Mesodermal cell (in vitro differentiated cells): Measurements from ENCODE around the gene KTN1. TPM values are rescaled to one million over a fixed set of nuclear protein-coding genes. Genes with fewer than 3 reads are reported as not detected.

Experiments used
- H3K27ac ChIP-seq: 2 replicates; pipeline ENCODE4 v1.7.0; 2013; ENCODE audit warnings: mild to moderate bottlenecking, low read depth, low read length, moderate library complexity; ENCODE audit not compliant: severe bottlenecking
- H3K36me3 ChIP-seq: 2 replicates; pipeline ENCODE4 v1.7.1; 2013; ENCODE audit warnings: mild to moderate bottlenecking, low read length, moderate library complexity; ENCODE audit not compliant: control insufficient read depth, insufficient read depth
- H3K4me1 ChIP-seq: one replicate; pipeline ENCODE4 v1.7.1; 2013; ENCODE audit warnings: mild to moderate bottlenecking, low read length; ENCODE audit not compliant: insufficient read depth, control insufficient read depth, poor library complexity, severe bottlenecking
- H3K4me3 ChIP-seq: 2 replicates; pipeline ENCODE4 v1.7.0; 2013; ENCODE audit warnings: low read length, control low read depth, mild to moderate bottlenecking; ENCODE audit not compliant: insufficient read depth, poor library complexity, severe bottlenecking; ENCODE audit errors: extremely low read depth
- H3K9me3 ChIP-seq: 2 replicates; pipeline ENCODE4 v1.7.1; 2013; ENCODE audit warnings: mild to moderate bottlenecking, low read length, moderate library complexity; ENCODE audit not compliant: control insufficient read depth
- WGBS, 2 experiments: methylation state at CpG; one replicate each; pipeline ENCODE4 v1.1.5; 2013; ENCODE audit warnings: missing lambda C conversion rate in 2 of 2; ENCODE audit not compliant: insufficient coverage in 2 of 2; 5-methylcytosine and 5-hydroxymethylcytosine counted together
- polyA plus RNA-seq, 2 experiments: library from polyadenylated mRNA; stranded (reverse); fragments of 50-300 nt; gene quantifications; one replicate each; pipeline ENCODE4 v1.2.3, GENCODE V29; 2013

Gene KTN1, protein sequence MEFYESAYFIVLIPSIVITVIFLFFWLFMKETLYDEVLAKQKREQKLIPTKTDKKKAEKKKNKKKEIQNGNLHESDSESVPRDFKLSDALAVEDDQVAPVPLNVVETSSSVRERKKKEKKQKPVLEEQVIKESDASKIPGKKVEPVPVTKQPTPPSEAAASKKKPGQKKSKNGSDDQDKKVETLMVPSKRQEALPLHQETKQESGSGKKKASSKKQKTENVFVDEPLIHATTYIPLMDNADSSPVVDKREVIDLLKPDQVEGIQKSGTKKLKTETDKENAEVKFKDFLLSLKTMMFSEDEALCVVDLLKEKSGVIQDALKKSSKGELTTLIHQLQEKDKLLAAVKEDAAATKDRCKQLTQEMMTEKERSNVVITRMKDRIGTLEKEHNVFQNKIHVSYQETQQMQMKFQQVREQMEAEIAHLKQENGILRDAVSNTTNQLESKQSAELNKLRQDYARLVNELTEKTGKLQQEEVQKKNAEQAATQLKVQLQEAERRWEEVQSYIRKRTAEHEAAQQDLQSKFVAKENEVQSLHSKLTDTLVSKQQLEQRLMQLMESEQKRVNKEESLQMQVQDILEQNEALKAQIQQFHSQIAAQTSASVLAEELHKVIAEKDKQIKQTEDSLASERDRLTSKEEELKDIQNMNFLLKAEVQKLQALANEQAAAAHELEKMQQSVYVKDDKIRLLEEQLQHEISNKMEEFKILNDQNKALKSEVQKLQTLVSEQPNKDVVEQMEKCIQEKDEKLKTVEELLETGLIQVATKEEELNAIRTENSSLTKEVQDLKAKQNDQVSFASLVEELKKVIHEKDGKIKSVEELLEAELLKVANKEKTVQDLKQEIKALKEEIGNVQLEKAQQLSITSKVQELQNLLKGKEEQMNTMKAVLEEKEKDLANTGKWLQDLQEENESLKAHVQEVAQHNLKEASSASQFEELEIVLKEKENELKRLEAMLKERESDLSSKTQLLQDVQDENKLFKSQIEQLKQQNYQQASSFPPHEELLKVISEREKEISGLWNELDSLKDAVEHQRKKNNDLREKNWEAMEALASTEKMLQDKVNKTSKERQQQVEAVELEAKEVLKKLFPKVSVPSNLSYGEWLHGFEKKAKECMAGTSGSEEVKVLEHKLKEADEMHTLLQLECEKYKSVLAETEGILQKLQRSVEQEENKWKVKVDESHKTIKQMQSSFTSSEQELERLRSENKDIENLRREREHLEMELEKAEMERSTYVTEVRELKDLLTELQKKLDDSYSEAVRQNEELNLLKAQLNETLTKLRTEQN (N-terminal part only)
- polyA plus RNA-seq (2013, experiment 1 of 2), result 148 TPM
- 189 TPM for polyA plus RNA-seq (2013, experiment 2 of 2)

DNA sequence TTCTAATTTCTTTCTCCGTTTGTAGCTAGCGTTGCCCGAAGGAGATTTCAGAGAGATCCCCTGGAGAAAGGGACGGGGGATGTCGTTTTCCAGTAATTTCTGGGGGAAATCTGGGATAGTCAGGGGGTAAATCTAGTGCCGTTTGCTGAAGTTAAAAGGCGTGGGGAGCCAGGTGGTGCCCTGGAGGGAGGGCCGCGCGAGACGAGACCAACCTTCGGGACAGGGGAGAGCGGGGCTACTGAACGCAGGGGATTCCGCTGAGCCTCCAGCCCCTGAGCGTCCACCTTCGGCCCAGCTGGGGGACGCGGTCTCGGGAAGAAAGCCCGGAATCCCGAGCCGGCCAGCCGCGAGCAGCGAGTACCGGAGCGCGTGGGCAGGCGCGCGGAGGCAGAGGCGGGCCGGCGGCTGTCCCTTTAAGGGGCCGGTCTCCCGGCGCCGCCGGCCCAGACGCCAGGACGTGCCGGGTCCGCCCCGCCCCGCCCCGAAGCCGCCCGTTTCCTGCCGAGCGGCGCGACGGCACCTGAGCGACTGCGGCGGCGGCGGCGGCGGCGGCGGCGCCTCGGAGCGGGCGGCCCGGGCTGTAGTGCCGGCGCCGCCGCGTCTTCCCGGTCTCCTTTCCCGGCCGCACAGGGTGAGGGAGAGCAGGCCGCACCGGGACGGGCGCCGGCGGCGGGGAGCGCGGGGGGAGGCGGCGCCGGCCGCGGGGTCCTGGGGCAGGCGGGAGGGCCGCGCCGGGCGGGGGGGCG is at the start of gene KTN1:
Gene KTN1 (plus strand): TSS at position 484 of the 746 bp plus-strand sequence. CDS start 31,842 bp downstream, outside the sequence.
- Histone ChIP-seq H3K4me1 (peaks cover 25% of the 10 kb centered on the region), H3K9me3 (no peaks in the 10 kb centered on the region), H3K36me3 (peaks cover 11% of the 10 kb centered on the region), H3K27ac (peak within 1 kb of the TSS; percentile 87), H3K4me3 (peak within 1 kb of the TSS; percentile 84)
- WGBS, 2 experiments, result 0% methylated on average over 45 to 76 of the region's 96 CpGs

GRCh38 chr14:55530464-55530863 is 49.5 kb upstream of the KTN1 start:
- Histone ChIP-seq H3K9me3 (no peaks in the 10 kb centered on the region), H3K27ac (no peak overlapping the region), H3K4me3 (no peak overlapping the region), H3K36me3 (no peaks in the 10 kb centered on the region), H3K4me1 (no peaks in the 10 kb centered on the region)
- WGBS, 2 experiments, result 89 to 93% methylated on average over 2 to 3 of the region's 3 CpGs

GRCh38 chr14:55532645-55533344 is 47.2 kb upstream of the KTN1 start:
- no peaks in the 10 kb centered on the region for H3K36me3 ChIP-seq
- H3K4me3 ChIP-seq, result no peak overlapping the region
- H3K4me1 ChIP-seq, result no peaks in the 10 kb centered on the region
- no peak overlapping the region for H3K27ac ChIP-seq
- 78 to 85% methylated on average over 4 of the region's 7 CpGs for WGBS, 2 experiments
- H3K9me3 ChIP-seq, result peaks cover 9% of the 10 kb centered on the region

DNA sequence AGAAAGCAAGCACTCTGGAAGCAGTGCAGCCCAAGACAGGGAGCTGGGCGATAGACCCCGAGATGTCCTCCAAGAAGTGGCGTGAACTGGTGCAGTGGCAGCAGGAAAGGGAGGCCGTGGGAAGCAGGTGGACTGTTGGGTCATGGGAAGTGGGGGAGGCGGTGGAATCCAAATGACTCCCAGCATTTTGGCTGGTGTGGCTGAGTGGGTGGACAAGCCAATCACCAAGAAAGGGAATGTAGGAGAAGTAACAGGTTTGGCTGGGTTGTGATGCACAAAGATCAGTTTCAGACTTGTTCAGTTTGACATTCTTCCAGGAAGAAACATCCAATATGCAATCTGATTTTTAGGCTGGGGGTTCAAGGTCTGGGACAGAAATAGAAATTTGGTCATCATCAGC is 46.0 kb upstream of the KTN1 start:
- Histone ChIP-seq H3K4me3 (no peak overlapping the region), H3K9me3 (peaks cover 9% of the 10 kb centered on the region), H3K36me3 (no peaks in the 10 kb centered on the region), H3K4me1 (no peaks in the 10 kb centered on the region), H3K27ac (no peak overlapping the region)
- WGBS, 2 experiments, result 92% methylated on average over 5 of the region's 5 CpGs

DNA sequence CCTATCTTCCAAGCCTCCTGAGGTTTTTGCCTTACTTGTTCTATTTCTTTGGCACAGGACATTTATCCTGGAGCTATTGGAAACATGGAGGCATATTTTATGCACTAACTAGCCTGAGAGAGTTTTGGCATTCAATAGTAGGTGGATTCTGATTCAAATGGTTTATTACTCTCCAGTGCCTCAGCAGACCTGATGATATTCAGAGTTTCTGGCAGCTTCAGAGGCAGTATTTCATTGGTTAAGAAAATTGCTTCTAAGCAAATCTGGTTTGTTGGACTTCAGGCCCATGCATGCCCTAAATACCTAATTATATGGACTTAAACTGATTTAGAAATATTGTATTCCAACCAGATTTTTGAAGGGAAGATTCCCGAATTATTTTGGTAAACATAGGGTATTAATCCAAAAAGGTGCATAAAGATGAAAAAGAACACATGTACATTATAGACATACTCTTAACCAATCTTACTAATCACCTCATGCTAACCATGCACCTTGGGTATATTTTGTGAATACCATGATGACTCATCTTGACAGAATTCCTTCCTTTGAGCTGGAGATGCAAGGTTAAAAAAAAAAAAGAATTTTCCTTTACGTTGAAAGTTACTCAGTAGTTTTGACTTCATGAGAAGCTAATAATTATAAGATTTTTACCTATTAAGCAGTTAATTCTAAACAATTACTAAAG is 44.3 kb upstream of the KTN1 start:
- no peaks in the 10 kb centered on the region for H3K36me3 ChIP-seq
- H3K4me1 ChIP-seq, result no peaks in the 10 kb centered on the region
- no peak overlapping the region for H3K27ac ChIP-seq
- no peak overlapping the region for H3K4me3 ChIP-seq
- no CpG with 5 or more reads among the region's 2 CpGs for WGBS, 2 experiments
- H3K9me3 ChIP-seq, result peaks cover 9% of the 10 kb centered on the region

DNA sequence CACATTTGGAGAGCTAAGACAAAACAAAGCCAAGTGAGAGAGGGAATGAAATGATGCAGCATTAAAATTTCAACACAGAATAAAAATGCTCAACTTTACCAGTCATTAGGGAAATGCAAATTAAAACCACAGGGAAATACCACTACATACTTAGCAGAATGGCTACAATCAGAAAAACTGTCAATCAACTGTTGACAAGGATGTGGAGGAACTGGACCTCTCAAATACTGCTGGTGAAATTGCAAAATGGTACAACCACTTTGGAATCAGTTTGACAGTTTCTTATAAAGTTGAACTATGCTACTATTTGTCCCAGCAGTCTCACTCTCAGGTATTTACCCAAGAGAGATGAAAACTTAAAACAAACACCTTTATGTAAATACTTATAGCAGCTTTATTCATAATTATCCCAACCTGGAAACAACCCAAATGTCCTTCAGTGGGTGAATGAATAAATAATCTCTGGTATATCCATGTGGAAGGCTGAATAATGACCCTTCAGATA is 43.8 kb upstream of the KTN1 start:
- Histone ChIP-seq H3K4me3 (no peak overlapping the region), H3K36me3 (no peaks in the 10 kb centered on the region), H3K4me1 (no peaks in the 10 kb centered on the region), H3K27ac (no peak overlapping the region), H3K9me3 (peaks cover 9% of the 10 kb centered on the region)

DNA sequence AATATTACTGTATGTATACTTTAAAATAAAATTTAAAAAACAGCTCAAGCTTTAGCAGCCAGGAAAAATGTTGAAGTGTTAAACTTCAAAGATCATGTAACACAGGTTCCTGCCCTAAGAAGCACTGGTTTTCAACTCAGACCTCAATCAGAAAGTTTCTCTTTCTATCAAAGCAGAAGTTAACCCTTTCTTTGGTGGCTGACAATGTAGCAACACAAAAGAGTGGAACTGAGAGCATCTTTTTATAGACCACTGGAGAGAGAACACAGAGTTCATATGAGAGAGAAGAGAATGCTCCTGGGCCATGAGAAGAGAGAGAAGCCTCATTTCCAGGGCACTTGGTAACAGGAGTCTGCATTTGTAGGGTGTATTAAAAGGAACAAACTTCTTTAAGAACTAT is 42.2 kb upstream of the KTN1 start:
- Histone ChIP-seq H3K27ac (no peak overlapping the region), H3K9me3 (peaks cover 9% of the 10 kb centered on the region), H3K4me3 (no peak overlapping the region), H3K4me1 (no peaks in the 10 kb centered on the region), H3K36me3 (no peaks in the 10 kb centered on the region)

DNA sequence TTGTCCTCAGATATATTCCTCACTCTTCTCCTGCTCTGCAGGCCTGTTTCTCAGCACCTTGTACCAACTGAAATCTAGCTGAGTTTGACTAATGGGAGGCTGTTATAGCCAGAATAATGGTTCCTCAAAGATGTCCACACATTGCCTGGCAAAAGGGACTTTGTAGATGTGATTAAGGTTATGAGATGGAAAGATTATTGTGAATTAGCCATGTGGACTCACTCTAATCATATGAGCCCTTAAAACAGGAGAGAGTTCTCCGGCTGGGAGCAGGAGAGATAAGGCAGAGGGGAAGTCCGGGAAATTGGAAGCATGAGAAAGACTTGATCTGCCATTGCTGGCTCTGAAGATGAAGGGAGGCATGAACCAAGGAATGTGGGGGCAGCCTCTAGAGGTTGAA is 40.0 kb upstream of the KTN1 start:
- Histone ChIP-seq H3K27ac (no peak overlapping the region), H3K4me3 (no peak overlapping the region), H3K9me3 (peaks cover 9% of the 10 kb centered on the region), H3K4me1 (peaks cover 6% of the 10 kb centered on the region), H3K36me3 (no peaks in the 10 kb centered on the region)
- WGBS, 2 experiments, result 92% methylated on average over 2 of the region's 2 CpGs; no CpG with 5 or more reads in 1 of the 2 experiments
